ENCODE measurements around the gene SPOCK1. TPM values are rescaled to one million over a fixed set of nuclear protein-coding genes. Genes with fewer than 3 reads are reported as not detected.

Gene SPOCK1
- total and polyA plus RNA-seq, 9 of the 15 experiments (the other 6 are each of a cell fraction or from before 2014, with no cell fraction given), result 0.01 to 0.35 (median 0.04) TPM; not detected in 6

- POLR2A ChIA-PET, result interaction anchor here (1.0 kb wide), 2 partner anchors 8 to 39 kb away, joined by 3 read pairs; no protein-coding TSS in a partner anchor
- no peaks in the 10 kb centered on the region for H3K79me2 ChIP-seq (ENCODE audit: control insufficient read depth, insufficient read depth, low read length)
- intact Hi-C loops (cut with micrococcal nuclease), result no loop called here
- H3K27me3 ChIP-seq (ENCODE audit: control insufficient read depth in 2 of 2, insufficient read depth in 2 of 2, low read length in 2 of 2), result peaks cover 0 to 5% of the 10 kb centered on the region in 2 experiments; a peak in 1 of 5 replicates
- H3K36me3 ChIP-seq (ENCODE audit: control insufficient read depth, insufficient read depth, low read length), result no peaks in the 10 kb centered on the region
- H3K9ac ChIP-seq (ENCODE audit: insufficient read depth in 1 of 2, low read depth in 2 of 2, low read length in 2 of 2), result no peak overlapping the region
- H3K27ac ChIP-seq (ENCODE audit: extremely low read depth, low read depth, low read length), result no peak overlapping the region
- FAIRE-seq (peak; percentile 89), DNase-seq (ENCODE audit: extremely low read depth in 1 of 4, low spot score in 3 of 4) (peak; percentile 71 to 83 (median 81)), ATAC-seq (peak; percentile 100)
- H3K4me1 ChIP-seq (replicated peaks in 1 of 2; ENCODE audit: control insufficient read depth in 2 of 2, insufficient read depth in 2 of 2, low read length in 2 of 2), result no peaks in the 10 kb centered on the region; a peak in 1 of 5 replicates
- no TSS peak for BruUV-seq (replicated peaks)
- in situ Hi-C loops (cut with MboI), result no loop called here
- WGBS (ENCODE audit: insufficient coverage, low coverage, missing lambda C conversion rate), result 11% methylated on average over 7 of the region's 7 CpGs
- no peaks in the 10 kb centered on the region for H3K9me3 ChIP-seq (replicated peaks; ENCODE audit: control insufficient read depth, insufficient read depth, low read depth, low read length)
- H3K4me3 ChIP-seq, result no peak overlapping the region
- CTCF ChIA-PET (ENCODE audit: low intra/inter-chr PET ratio), result no interaction called here
- no peak overlapping the region for H3K4me2 ChIP-seq (ENCODE audit: insufficient read depth, low read length)
- no peak overlapping the region for H2AFZ ChIP-seq (ENCODE audit: low read depth, low read length)
- H3K9me1 ChIP-seq (ENCODE audit: control insufficient read depth, insufficient read depth, low read length), result no peaks in the 10 kb centered on the region
- H4K20me1 ChIP-seq (replicated peaks; ENCODE audit: control insufficient read depth, insufficient read depth, low read length), result no peaks in the 10 kb centered on the region
- peak; percentile 11; the same call in 1 of the 2 replicates for TF ChIP-seq REST (IDR thresholded peaks at IDR 0.05; ENCODE audit: borderline replicate concordance)
- TF ChIP-seq REST (CRISPR knock-in tag; IDR thresholded peaks at IDR 0.05; ENCODE audit: low read depth), result no peak
- no peak; a peak in 1 of 4 replicates for TF ChIP-seq SRF (CRISPR knock-in tag; IDR thresholded peaks at IDR 0.05)
- peak; percentile 73 to 87 (median 77) for TF ChIP-seq CTCF (IDR thresholded peaks at IDR 0.05 in 2 of 3, conservative IDR thresholded peaks at IDR 0.05 in 1 of 3; ENCODE audit: insufficient read depth in 2 of 3, low read depth in 1 of 3, low read length in 3 of 3)
- peak; percentile 80 for TF ChIP-seq CTCFL (IDR thresholded peaks at IDR 0.05; ENCODE audit: borderline replicate concordance, insufficient read depth, low read depth, low read length, poor library complexity, severe bottlenecking)
- no peak for TF ChIP-seq JUN (IDR thresholded peaks at IDR 0.05; ENCODE audit: borderline replicate concordance, low read depth, low read length)
- no peak for TF ChIP-seq JUN (CRISPR knock-in tag; IDR thresholded peaks at IDR 0.05; ENCODE audit: borderline replicate concordance)
Measured at GRCh38 chr5:137075163-137075970, 423.8 kb downstream of the SPOCK1 start.
